ENCODE results near the gene PRPSAP1. TPM values are rescaled to one million over a fixed set of nuclear protein-coding genes. Genes with fewer than 3 reads are reported as not detected.
A peak's percentile ranks its signal among the peaks of the same experiment; 100 is the strongest.

The PRPSAP1 gene
- polyA plus RNA-seq (2014; cell fraction: cytosol; rRNA removed): 74.2 and 95.7 TPM in 2 replicates
- 83.3 and 104 TPM in 2 replicates for polyA plus RNA-seq (2014; cell fraction: nucleus; rRNA removed)

- DNase-seq (ENCODE audit: low spot score): peak; percentile 94
Measured at GRCh38 chr17:76353599-76354316, at the start of gene PRPSAP1. Gene PRPSAP1, minus strand, starts transcription at chr17:76353916. Its CDS starts 213 bp downstream, at chr17:76353703.

GRCh38 chr17:76402711-76403110, 49.0 kb upstream of the PRPSAP1 start:
- DNase-seq (ENCODE audit: low spot score): no peak

- no peak for DNase-seq (ENCODE audit: low spot score)
Measured at GRCh38 chr17:76399175-76400172, 45.8 kb upstream of the PRPSAP1 start.

GRCh38 chr17:76398523-76399174, 44.9 kb upstream of the PRPSAP1 start:
- DNase-seq (ENCODE audit: low spot score): no peak

GRCh38 chr17:76397687-76398522, 44.2 kb upstream of the PRPSAP1 start:
- DNase-seq (ENCODE audit: low spot score): peak; percentile 85

- DNase-seq (ENCODE audit: low spot score): no peak
Measured at GRCh38 chr17:76397184-76397583, 43.5 kb upstream of the PRPSAP1 start.

- no peak for DNase-seq (ENCODE audit: low spot score)
Measured at GRCh38 chr17:76395980-76396379, 42.3 kb upstream of the PRPSAP1 start.

- no peak for DNase-seq (ENCODE audit: low spot score)
Measured at GRCh38 chr17:76394166-76394565, 40.5 kb upstream of the PRPSAP1 start.

GRCh38 chr17:76391200-76391715, 37.5 kb upstream of the PRPSAP1 start:
- DNase-seq (ENCODE audit: low spot score): no peak

GRCh38 chr17:76390003-76390421, 36.3 kb upstream of the PRPSAP1 start:
- peak; percentile 57 for DNase-seq (ENCODE audit: low spot score)

- DNase-seq (ENCODE audit: low spot score): no peak
Measured at GRCh38 chr17:76388966-76389888, 35.5 kb upstream of the PRPSAP1 start.

GRCh38 chr17:76386966-76387765, 33.5 kb upstream of the PRPSAP1 start:
- no peak for DNase-seq (ENCODE audit: low spot score)

- DNase-seq (ENCODE audit: low spot score): peak; percentile 82
Measured at GRCh38 chr17:76385892-76386786, 32.4 kb upstream of the PRPSAP1 start.

- no peak for DNase-seq (ENCODE audit: low spot score)
Measured at GRCh38 chr17:76384987-76385891, 31.5 kb upstream of the PRPSAP1 start.

GRCh38 chr17:76384222-76384986, 30.7 kb upstream of the PRPSAP1 start, which contains the start of gene SPHK1:
Gene SPHK1, plus strand, starts transcription at chr17:76384609. Its CDS starts 1,036 bp downstream, at chr17:76385645.
- no peak for DNase-seq (ENCODE audit: low spot score)

Measured in SK-N-DZ (cell line).